HUDEP-2 (cell line): ENCODE measurements around the gene RSPH4A.
"Not testable (repeated sequence)": the region's sequence is repeated elsewhere in the genome, so short reads cannot be mapped to it uniquely, and the experiment has no call there.

Experiments used
- DNase-seq, 76 experiments: peaks; one replicate each; lab custom pipeline; 2025; ENCODE audit not compliant: unreplicated experiment in 76 of 76; lab: John Stamatoyannopoulos, UW

The RSPH4A gene

GRCh38 chr6:116615937-116616736 is at the start of gene RSPH4A:
RSPH4A (plus strand) TSS chr6:116616479; CDS start chr6:116616624, 145 bp downstream.
- DNase-seq = peak in 72 of 76 experiments; percentile 13 to 90 (median 69)

- no peak for DNase-seq
Measured at GRCh38 chr6:116568111-116568510, 48.2 kb upstream of the RSPH4A start.

- DNase-seq = no peak
Measured at GRCh38 chr6:116568821-116569755, 47.2 kb upstream of the RSPH4A start.

GRCh38 chr6:116570856-116571682 is 45.2 kb upstream of the RSPH4A start, which contains the start of gene RWDD1:
RWDD1 (plus strand) TSS chr6:116571504; CDS start chr6:116571583, 79 bp downstream.
- peak; percentile 72 to 100 (median 99) for DNase-seq

GRCh38 chr6:116571683-116572000 is 44.6 kb upstream of the RSPH4A start:
- no peak for DNase-seq

- peak in 11 of 76 experiments; percentile 6 to 31 (median 17) for DNase-seq
Measured at GRCh38 chr6:116572162-116572561, 44.1 kb upstream of the RSPH4A start.

- no peak for DNase-seq
Measured at GRCh38 chr6:116575227-116575626, 41.1 kb upstream of the RSPH4A start.

GRCh38 chr6:116577486-116577885 is 38.8 kb upstream of the RSPH4A start:
- DNase-seq = no peak

- no peak for DNase-seq
Measured at GRCh38 chr6:116578335-116578734, 37.9 kb upstream of the RSPH4A start.

- no peak for DNase-seq
Measured at GRCh38 chr6:116579143-116579542, 37.1 kb upstream of the RSPH4A start.

GRCh38 chr6:116580198-116580597 is 36.1 kb upstream of the RSPH4A start:
- no peak for DNase-seq

- DNase-seq = no peak
Measured at GRCh38 chr6:116586276-116586675, 30.0 kb upstream of the RSPH4A start.

GRCh38 chr6:116586738-116587137 is 29.5 kb upstream of the RSPH4A start:
- no peak for DNase-seq

- no peak for DNase-seq
Measured at GRCh38 chr6:116595247-116595646, 21.0 kb upstream of the RSPH4A start.

GRCh38 chr6:116596815-116597214 is 19.5 kb upstream of the RSPH4A start:
- DNase-seq = peak in 5 of 76 experiments; percentile 2 to 10 (median 7)

- not testable (repeated sequence) for DNase-seq
Measured at GRCh38 chr6:116603916-116604315, 12.4 kb upstream of the RSPH4A start.

GRCh38 chr6:116604868-116605267 is 11.4 kb upstream of the RSPH4A start:
- DNase-seq = not testable (repeated sequence)

GRCh38 chr6:116605935-116606334 is 10.3 kb upstream of the RSPH4A start:
- DNase-seq = no peak

- no peak for DNase-seq
Measured at GRCh38 chr6:116611056-116611455, 5.2 kb upstream of the RSPH4A start.

- DNase-seq = peak in 1 of 76 experiments; percentile 7
Measured at GRCh38 chr6:116616737-116617053, 416 bp downstream of the RSPH4A start.
